Endothelial cell of umbilical vein (primary cell): ENCODE results near the gene ALG12.

Source experiments
- CTCF ChIP-seq, 2 donors: IDR thresholded peaks; 1 replicate in 1 of 2; 2 replicates in 1 of 2; pipeline ENCODE4 v1.5.1; 2011; ENCODE audit warnings: low read length in 2 of 2, mild to moderate bottlenecking in 2 of 2, moderate library complexity in 2 of 2, control low read depth in 1 of 2, inconsistent platforms in 1 of 2, low read depth in 1 of 2; ENCODE audit not compliant: insufficient read depth in 1 of 2; ENCODE audit errors: extremely low read depth in 1 of 2
- MAX ChIP-seq: IDR thresholded peaks from 2 replicates; pipeline ENCODE4 v1.6.1; 2011; ENCODE audit not compliant: insufficient read depth, insufficient read length
- MYC ChIP-seq: IDR thresholded peaks from one replicate; pipeline ENCODE4 v1.6.1; 2011; ENCODE audit warnings: mild to moderate bottlenecking, low read depth, low read length

- TF ChIP-seq CTCF (IDR thresholded peaks at IDR 0.05; ENCODE audit: extremely low read depth in 1 of 2, insufficient read depth in 1 of 2, low read depth in 1 of 2, low read length in 2 of 2) (no peak), MYC (no peak), MAX (no peak)
Measured at GRCh38 chr22:49955581-49956417, 37.6 kb upstream of the ALG12 start.
